A375 (cell line): ENCODE data around the gene CTSO. TPM values are rescaled to one million over a fixed set of nuclear protein-coding genes. Genes with fewer than 3 reads are reported as not detected.

ENCODE experiments used
- total RNA-seq: library from RNA; depleted of rRNA; stranded (reverse); fragments of >200 nt; shearing (Covaris generic); gene quantifications from 2 replicates; pipeline ENCODE4 v1.2.3, GENCODE V29; 2014; rRNA removed

The CTSO gene
- total RNA-seq: 1.5 and 1.9 TPM in 2 replicates

GRCh38 chr4:155953151-155954117, at the start of gene CTSO:
TSS of gene CTSO (minus strand) at chr4:155953866. CDS start at chr4:155953847, 19 bp downstream.

GRCh38 chr4:155903453-155903852, 50.2 kb downstream of the CTSO start, which contains the start of gene TDO2:
TSS of gene TDO2 (plus strand) at chr4:155903696. CDS start at chr4:155903759, 63 bp downstream.

Other genes starting within 250 kb of the CTSO start
- gene GUCY1B1, start 194.8 kb downstream of the CTSO start, total RNA-seq: not detected in 2 replicates
- not detected in 2 replicates for gene ASIC5, start 87.6 kb downstream of the CTSO start, total RNA-seq
- gene TDO2, start 50.2 kb downstream of the CTSO start, total RNA-seq: 0.41 TPM in 1 of 2 replicates, not detected in the other